ENCODE data around the gene PCDH10. TPM values are rescaled to one million over a fixed set of nuclear protein-coding genes. Genes with fewer than 3 reads are reported as not detected.
A peak's percentile ranks its signal among the peaks of the same experiment; 100 is the strongest.

Gene PCDH10, protein sequence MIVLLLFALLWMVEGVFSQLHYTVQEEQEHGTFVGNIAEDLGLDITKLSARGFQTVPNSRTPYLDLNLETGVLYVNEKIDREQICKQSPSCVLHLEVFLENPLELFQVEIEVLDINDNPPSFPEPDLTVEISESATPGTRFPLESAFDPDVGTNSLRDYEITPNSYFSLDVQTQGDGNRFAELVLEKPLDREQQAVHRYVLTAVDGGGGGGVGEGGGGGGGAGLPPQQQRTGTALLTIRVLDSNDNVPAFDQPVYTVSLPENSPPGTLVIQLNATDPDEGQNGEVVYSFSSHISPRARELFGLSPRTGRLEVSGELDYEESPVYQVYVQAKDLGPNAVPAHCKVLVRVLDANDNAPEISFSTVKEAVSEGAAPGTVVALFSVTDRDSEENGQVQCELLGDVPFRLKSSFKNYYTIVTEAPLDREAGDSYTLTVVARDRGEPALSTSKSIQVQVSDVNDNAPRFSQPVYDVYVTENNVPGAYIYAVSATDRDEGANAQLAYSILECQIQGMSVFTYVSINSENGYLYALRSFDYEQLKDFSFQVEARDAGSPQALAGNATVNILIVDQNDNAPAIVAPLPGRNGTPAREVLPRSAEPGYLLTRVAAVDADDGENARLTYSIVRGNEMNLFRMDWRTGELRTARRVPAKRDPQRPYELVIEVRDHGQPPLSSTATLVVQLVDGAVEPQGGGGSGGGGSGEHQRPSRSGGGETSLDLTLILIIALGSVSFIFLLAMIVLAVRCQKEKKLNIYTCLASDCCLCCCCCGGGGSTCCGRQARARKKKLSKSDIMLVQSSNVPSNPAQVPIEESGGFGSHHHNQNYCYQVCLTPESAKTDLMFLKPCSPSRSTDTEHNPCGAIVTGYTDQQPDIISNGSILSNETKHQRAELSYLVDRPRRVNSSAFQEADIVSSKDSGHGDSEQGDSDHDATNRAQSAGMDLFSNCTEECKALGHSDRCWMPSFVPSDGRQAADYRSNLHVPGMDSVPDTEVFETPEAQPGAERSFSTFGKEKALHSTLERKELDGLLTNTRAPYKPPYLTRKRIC
- polyA plus RNA-seq (2011; rRNA removed) (21.8 and 31.1 TPM in 2 replicates), polyA minus RNA-seq (2011; rRNA and poly(A)+ RNA removed) (34.9 and 39.5 TPM in 2 replicates)

DNA sequence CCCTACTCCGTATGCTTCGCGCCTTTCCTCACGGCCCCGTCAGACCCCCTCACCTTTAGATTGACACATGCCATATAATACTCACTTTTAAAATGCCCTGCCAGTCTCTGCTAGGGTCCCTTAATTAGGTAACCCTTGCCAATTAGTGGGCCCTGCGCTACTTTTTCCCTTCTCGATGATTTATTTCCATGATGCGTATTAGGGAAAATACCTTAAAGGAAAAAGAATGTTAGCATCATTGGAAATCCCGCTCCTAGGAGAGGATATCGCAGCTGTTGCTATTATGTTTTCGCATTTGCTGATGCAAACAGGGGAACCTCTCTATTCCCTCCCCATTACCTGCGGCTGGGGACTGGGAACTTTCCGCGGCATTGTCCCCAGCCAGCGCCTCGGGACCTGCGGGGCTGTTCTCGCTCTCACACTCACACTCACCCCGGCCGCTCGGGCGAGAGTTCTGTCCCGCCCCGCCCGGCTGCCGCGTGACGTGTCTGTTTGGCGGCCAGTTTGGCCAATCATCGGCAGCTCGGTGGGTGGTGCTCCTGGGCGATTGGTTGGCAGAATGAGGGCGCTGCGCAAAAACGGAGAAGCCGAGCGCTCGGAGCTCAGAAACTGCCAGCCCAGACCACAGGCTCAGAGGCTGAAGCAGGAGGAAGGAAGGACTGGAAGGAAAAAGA is at the start of gene PCDH10:
Gene PCDH10, plus strand, starts transcription at position 605 of the 674 bp plus-strand sequence. CDS start 847 bp downstream, outside the sequence.
- peaks cover 3% of the 10 kb centered on the region for H3K27me3 ChIP-seq (ENCODE audit: control insufficient read depth, insufficient read depth, low read length)
- TF ChIP-seq, protein P1, sequence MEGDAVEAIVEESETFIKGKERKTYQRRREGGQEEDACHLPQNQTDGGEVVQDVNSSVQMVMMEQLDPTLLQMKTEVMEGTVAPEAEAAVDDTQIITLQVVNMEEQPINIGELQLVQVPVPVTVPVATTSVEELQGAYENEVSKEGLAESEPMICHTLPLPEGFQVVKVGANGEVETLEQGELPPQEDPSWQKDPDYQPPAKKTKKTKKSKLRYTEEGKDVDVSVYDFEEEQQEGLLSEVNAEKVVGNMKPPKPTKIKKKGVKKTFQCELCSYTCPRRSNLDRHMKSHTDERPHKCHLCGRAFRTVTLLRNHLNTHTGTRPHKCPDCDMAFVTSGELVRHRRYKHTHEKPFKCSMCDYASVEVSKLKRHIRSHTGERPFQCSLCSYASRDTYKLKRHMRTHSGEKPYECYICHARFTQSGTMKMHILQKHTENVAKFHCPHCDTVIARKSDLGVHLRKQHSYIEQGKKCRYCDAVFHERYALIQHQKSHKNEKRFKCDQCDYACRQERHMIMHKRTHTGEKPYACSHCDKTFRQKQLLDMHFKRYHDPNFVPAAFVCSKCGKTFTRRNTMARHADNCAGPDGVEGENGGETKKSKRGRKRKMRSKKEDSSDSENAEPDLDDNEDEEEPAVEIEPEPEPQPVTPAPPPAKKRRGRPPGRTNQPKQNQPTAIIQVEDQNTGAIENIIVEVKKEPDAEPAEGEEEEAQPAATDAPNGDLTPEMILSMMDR (IDR thresholded peaks at IDR 0.05; ENCODE audit: insufficient read depth, low read depth, low read length): no peak
- ChIA-PET CTCF (interaction anchor here (0.8 to 1.7 kb wide), 3 partner anchors 26 to 1787 kb away, joined by 3 to 7 read pairs (median 4); no protein-coding TSS in a partner anchor), POLR2A (interaction anchor here (0.9 kb wide), 1 partner anchor 1655 kb away, joined by 3 read pairs; no protein-coding TSS in a partner anchor)
- H3K36me3 ChIP-seq (ENCODE audit: control insufficient read depth, insufficient read depth, low read length): no peaks in the 10 kb centered on the region
- DNase-seq (ENCODE audit: low read depth): peak; percentile 69
- peak within 1 kb of the TSS; percentile 58 for H3K4me3 ChIP-seq (ENCODE audit: low read depth, low read length)

DNA sequence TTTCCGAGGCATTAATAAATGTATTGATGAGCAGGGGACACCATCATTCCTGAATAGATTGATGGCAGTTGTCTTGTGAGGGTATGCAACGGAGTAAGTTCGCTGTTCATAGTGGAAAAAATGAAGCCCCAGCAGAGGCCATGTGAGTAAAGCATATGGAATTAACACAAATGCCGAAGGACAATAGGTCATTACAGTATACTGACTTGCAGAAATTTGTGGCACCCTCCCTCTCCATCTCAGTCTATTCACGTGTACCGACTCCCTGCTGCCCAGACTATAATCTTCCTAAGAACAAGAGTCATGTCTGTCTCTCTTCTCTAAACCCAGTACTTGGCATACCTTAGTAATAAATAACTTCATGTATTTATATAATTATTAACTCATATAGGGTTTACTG is 47.1 kb upstream of the PCDH10 start:
- TF ChIP-seq, protein P1 (IDR thresholded peaks at IDR 0.05; ENCODE audit: insufficient read depth, low read depth, low read length): no peak
- DNase-seq (ENCODE audit: low read depth): no peak
- no peak overlapping the region for H3K4me3 ChIP-seq (ENCODE audit: low read depth, low read length)
- no peaks in the 10 kb centered on the region for H3K36me3 ChIP-seq (ENCODE audit: control insufficient read depth, insufficient read depth, low read length)
- POLR2A ChIA-PET: no interaction called here
- CTCF ChIA-PET: no interaction called here
- H3K27me3 ChIP-seq (ENCODE audit: control insufficient read depth, insufficient read depth, low read length): no peaks in the 10 kb centered on the region

DNA sequence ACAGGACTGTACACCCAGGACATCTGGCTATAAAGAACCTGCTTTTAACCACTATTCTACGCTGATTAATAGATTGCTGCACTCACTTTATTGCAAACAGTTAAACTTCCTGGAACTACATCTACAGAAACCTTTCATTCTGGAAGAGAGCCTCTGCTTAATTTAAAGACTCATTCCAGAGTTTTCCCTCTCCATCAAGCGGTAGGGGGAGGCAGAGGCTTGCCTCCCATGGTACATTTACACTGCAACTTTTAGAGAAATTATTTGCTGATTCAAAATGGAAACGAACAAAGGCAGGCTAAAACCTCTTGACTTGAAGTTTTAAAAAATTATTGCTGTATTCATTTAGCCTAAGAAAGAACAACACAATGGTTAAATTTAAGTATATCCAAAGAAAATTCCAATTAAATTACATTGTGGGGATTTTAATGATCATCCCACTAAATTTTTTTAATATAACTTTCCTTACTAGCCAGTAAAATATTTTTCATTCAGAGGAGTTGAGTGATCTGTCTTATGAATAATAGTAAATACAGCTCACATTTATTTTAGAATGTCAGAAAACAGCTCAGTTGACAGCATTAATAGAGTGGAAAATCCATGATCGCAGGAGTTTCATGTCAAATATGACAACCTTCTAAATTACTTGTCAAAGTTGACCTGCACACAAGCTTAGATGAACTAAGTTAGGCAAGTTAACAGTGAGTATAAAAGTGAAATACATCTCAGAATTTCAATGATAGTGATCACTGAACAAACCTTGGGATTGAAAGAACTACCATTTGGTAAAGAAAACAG is 46.3 kb upstream of the PCDH10 start:
- Histone ChIP-seq H3K36me3 (ENCODE audit: control insufficient read depth, insufficient read depth, low read length) (no peaks in the 10 kb centered on the region), H3K27me3 (ENCODE audit: control insufficient read depth, insufficient read depth, low read length) (no peaks in the 10 kb centered on the region), H3K4me3 (ENCODE audit: low read depth, low read length) (no peak overlapping the region)
- CTCF ChIA-PET: no interaction called here
- TF ChIP-seq, protein P1 (IDR thresholded peaks at IDR 0.05; ENCODE audit: insufficient read depth, low read depth, low read length): peak; percentile 17; the same call in 1 of the 2 replicates
- DNase-seq (ENCODE audit: low read depth): no peak
- POLR2A ChIA-PET: no interaction called here

DNA sequence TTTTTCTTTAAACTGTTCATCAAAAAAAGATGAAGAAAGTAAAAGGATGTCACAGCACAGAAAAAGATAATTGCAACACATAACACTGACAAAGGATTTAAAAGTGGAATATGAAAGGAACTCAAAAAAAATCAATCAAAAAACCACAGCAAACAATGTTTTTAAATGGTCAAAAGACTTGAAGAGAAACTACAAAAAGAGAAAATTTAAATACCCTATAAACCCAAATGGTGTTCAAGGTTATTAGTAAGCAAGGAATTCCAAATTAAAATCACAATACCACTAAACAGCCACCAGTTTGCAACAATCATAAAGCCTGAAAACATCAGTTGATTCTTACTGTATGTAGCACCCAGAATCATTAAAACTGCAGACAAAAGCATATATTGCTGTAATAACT is 36.5 kb upstream of the PCDH10 start:
- TF ChIP-seq, protein P1 (IDR thresholded peaks at IDR 0.05; ENCODE audit: insufficient read depth, low read depth, low read length): no peak

More for the DNA sequence above, 36.5 kb upstream of the PCDH10 start:
- ChIA-PET POLR2A (no interaction called here), CTCF (interaction anchor here (1.3 kb wide), 1 partner anchor 34 kb away, joined by 3 read pairs; no protein-coding TSS in a partner anchor)
- Histone ChIP-seq H3K4me3 (ENCODE audit: low read depth, low read length) (no peak overlapping the region), H3K27me3 (ENCODE audit: control insufficient read depth, insufficient read depth, low read length) (no peaks in the 10 kb centered on the region), H3K36me3 (ENCODE audit: control insufficient read depth, insufficient read depth, low read length) (no peaks in the 10 kb centered on the region)
- DNase-seq (ENCODE audit: low read depth): no peak
